Endothelial cell of umbilical vein (primary cell): ENCODE results near the gene LY6G6C.

Source experiments
- CTCF ChIP-seq, 2 donors: IDR thresholded peaks; 1 replicate in 1 of 2; 2 replicates in 1 of 2; pipeline ENCODE4 v1.5.1; 2011; ENCODE audit warnings: low read length in 2 of 2, mild to moderate bottlenecking in 2 of 2, moderate library complexity in 2 of 2, control low read depth in 1 of 2, inconsistent platforms in 1 of 2, low read depth in 1 of 2; ENCODE audit not compliant: insufficient read depth in 1 of 2; ENCODE audit errors: extremely low read depth in 1 of 2
- EZH2 ChIP-seq: IDR thresholded peaks from 2 replicates; pipeline ENCODE4 v1.6.1; 2012; ENCODE audit warnings: borderline replicate concordance, low read depth, mild to moderate bottlenecking, moderate library complexity, low read length, inconsistent platforms; ENCODE audit not compliant: severe bottlenecking
- GATA2 ChIP-seq: IDR thresholded peaks from 2 replicates; pipeline ENCODE4 v1.7.0; 2011; ENCODE audit warnings: low read depth, mild to moderate bottlenecking, moderate library complexity, mixed read lengths, low read length; ENCODE audit not compliant: insufficient read length, insufficient read depth
- MAX ChIP-seq: IDR thresholded peaks from 2 replicates; pipeline ENCODE4 v1.6.1; 2011; ENCODE audit not compliant: insufficient read depth, insufficient read length
- MYC ChIP-seq: IDR thresholded peaks from one replicate; pipeline ENCODE4 v1.6.1; 2011; ENCODE audit warnings: mild to moderate bottlenecking, low read depth, low read length
- POLR2A ChIP-seq: IDR thresholded peaks from 2 replicates; pipeline ENCODE4 v1.6.1; 2012; ENCODE audit warnings: low read depth, mild to moderate bottlenecking, control low read depth, low read length
- POLR2AphosphoS5 ChIP-seq: IDR thresholded peaks from 2 replicates; pipeline ENCODE4 v1.6.1; 2012; ENCODE audit warnings: low read depth, mild to moderate bottlenecking, control low read depth, low read length, moderate library complexity; ENCODE audit not compliant: insufficient read depth

GRCh38 chr6:31713991-31714684 is 7.4 kb downstream of the LY6G6C start:
- no peak for TF ChIP-seq POLR2A
- TF ChIP-seq POLR2AphosphoS5 = no peak
- TF ChIP-seq CTCF (IDR thresholded peaks at IDR 0.05; ENCODE audit: extremely low read depth in 1 of 2, insufficient read depth in 1 of 2, low read depth in 1 of 2, low read length in 2 of 2) = no peak
- no peak for TF ChIP-seq EZH2
- TF ChIP-seq MAX = no peak
- no peak for TF ChIP-seq GATA2
- TF ChIP-seq MYC = no peak
